Activated gamma-delta T cell treated with Interleukin-2 at 50 U/mL for 16 hours (primary cell): ENCODE measurements around the gene ZNF423.
A peak's percentile ranks its signal among the peaks of the same experiment; 100 is the strongest.

Source experiments
- DNase-seq: peaks from one replicate; pipeline ENCODE4 v3.0.0-alpha.2; 2020

Gene ZNF423

DNA sequence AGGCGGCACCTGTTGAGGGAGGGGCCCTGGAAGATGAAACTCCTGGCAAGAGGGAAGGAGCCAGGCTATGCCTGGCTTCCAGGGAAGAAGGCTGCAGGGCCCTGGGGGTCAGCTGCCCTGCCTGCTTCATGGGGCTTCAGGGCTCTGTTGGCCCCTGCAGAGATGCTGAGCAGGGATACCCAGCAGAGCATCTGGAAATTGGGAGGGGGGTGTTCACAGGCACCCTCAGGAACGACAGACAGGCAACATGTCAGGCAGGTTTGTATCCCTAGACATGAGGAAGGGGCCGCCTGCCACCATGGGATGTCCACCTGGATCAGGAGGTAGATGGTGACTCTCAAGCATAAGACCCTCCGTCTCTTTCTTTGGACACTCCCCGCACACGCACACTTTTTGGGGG, 13.8 kb upstream of the ZNF423 start:
- no peak for DNase-seq

- DNase-seq: no peak
Measured at GRCh38 chr16:49867796-49868668, 12.1 kb upstream of the ZNF423 start.

DNA sequence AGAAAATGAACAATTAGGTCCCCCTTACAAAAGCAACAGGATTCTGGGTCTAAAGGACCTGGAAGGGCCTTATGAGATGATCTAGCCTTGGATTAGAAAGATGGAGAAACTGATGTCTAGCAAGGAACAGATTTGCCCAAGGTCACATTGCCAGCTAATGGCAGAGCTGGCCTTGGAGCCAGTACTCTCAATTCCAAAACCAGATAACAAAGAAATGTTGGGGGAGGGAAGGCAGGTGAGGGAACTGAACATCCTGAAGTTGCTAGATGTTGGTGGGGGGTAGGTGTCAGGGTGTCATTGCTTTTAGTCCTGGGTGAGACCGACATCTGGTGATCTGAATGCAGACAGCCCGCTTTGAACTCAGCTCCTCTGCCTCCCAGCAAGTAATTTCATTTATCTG, 11.3 kb upstream of the ZNF423 start:
- no peak for DNase-seq

DNA sequence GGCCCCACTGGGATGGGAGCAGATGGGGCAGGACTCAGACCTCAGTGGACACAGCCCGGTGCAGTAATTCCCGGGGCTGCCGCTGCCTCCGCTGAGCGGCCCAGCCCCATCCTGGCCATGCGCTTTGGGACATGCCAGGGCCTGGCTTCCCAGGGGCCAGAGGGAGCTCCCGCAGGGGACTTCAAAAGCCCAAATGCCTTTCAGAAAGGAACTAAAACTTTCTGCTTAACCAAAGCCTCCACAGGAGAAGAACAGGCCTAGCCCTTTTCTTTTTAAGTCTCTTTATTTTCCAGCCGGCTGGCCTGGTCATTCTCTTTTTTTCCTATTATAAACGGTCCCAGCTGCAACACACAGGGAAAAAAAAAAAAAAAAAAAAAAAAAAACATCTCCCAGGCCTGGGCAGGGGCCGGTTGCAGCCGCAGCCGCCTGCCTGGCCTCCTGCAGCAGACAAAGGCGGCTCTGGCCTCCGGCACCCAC, 10.7 kb upstream of the ZNF423 start:
- DNase-seq: no peak

- DNase-seq: no peak
Measured at GRCh38 chr16:49862694-49863093, 6.8 kb upstream of the ZNF423 start.

GRCh38 chr16:49861299-49861698, 5.4 kb upstream of the ZNF423 start:
- no peak for DNase-seq

DNA sequence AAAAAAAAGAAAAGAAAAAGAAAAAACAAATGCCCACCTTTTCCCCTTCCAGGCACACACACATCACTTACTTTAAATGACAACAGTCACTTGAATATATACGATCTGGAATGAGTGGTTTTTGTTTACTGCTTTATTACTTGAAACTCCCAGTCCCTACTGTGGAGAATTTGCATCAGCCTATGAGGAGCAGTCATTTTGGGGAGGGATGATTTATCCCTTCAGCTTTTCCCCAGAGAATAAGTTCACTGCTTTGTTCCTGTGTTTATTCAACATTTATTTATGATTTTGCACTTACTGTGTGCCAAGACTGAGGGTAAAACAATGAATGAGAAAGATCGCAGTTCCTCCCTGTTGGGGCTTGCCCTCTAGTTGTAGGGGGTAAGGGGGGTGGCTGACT, 4.7 kb upstream of the ZNF423 start:
- DNase-seq: no peak

GRCh38 chr16:49859125-49859811, 3.4 kb upstream of the ZNF423 start:
- no peak for DNase-seq

DNA sequence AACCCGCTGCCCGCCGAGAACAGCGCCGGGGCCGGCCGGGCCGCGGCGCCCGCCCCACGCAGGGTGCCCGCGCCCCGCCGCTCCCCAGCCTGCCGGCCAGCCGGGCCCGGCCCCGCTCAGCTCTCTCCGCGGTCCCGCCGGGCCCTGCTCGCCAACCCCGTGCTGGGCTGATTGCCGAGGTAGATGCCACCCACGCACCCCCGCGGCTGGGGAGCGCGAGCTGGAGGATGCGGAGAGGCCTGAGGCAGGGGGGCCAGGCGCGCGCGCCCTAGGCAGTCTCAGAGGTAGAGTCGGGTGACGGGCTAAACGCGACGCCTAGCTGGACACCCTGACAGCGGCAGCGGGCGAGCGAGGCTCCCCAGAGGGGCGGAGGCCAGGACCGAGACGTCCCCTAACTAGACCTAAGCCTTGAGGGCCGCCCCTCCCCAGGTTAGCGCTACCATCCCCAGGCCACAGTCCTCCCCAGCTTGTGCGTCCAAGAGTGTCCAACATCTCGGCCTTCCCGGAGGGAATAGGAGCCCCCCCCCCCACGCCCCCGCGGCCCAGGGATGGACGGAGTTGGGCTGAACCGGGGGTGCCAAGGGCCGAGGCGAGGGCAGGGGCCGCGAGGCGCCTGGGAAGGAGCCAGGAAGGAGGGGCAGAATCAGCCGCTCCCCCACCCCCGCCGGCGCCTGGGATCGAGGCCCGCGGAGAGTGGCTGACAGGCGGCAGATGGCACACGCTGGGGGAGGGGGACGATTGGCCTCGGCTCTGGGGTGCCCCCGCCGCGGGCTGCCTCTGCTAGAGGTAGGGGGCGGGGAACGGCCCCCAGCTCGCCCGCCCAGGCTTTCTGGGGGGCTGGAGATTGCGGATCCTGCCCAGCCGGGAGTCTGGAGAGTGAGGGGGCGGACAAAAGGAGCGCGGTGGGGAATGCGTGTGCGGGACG, 2.5 kb upstream of the ZNF423 start:
- DNase-seq: no peak

DNA sequence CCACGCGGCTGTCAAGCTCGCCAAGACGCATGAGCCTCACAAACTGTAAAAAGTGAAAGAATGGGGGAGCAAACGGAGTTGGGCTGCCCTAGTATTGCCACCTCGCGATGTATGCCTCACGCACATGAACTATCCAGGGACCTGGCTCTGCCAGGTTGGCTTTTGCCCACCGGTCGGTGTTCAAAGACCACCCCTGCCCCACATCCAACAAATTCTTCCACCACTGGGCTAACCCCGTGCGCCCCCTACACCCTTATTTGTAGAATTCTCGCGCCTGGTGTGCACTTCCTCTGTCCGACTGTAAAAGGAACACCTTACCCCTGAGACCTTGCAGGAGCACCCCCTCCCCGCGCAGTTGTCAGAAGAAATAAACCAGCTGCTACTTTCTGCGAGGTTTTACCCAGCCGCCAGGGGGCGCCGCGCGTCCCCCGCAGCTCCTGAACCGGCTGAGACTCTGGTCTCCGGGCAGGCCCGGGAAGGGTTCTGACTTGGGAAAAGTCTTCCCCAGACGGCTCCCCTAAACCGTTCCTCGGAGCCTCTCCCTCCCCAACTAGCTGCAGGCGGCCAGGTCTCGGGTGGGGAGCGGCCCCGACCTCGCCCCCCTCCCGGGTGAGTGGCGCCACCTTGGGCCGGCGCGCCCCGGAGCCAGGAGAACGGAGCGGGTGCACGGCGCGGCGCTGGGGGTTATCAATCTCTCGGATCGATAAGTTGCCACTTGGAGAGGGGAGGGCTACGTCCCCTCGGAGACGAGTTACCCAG, 1.7 kb upstream of the ZNF423 start:
- DNase-seq: peak; percentile 15

GRCh38 chr16:49856672-49857330, 889 bp upstream of the ZNF423 start:
- DNase-seq: no peak

DNA sequence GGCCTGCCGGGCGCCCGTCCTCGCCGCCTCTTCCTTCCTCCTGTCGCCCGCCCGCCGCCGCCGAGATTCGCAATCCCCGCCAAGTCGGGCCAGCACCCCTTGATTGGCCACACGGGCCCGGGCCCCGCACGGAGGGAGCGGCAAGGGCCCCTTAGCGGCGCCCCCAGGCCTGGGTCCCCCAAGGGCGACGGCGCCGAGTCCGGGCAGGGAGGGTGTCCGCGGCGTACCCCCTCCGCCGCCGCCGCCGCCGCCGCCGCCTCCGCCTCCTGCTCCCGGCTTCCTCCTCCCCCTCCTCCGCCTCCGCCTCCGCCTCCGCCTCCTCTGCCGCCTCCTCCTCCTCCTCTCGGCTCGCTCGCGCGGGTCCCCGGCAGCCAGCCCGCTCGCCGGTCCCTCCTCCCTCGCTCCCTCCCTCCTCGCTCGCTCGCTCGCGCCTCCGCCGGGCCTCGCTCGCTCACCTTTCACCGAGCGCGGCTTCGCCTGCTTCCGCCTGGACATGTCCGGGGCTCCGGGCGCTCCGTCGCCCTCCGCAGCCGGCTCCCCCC, 561 bp downstream of the ZNF423 start:
- peak; percentile 58 for DNase-seq

DNA sequence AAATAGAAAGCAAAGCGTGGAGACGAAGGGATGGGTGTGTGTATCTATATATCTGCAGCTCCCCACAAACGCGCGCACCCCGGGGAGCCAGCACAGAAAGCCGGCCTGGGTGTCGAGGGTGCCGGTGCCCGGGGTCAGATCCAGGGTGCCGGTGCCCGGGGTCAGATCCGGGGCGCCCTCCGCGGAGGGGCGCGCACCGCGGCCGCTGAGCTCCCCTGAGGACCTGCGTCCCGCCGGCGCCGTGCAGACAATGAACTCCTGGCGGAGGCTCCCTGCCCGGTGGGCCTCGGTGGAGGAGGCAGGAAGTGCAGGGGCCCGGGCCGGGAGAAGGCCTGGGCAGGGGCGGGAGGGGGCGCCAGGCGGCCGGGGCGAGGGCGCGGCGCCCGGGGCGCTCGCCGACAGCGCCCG, 1.1 kb downstream of the ZNF423 start:
- no peak for DNase-seq

DNA sequence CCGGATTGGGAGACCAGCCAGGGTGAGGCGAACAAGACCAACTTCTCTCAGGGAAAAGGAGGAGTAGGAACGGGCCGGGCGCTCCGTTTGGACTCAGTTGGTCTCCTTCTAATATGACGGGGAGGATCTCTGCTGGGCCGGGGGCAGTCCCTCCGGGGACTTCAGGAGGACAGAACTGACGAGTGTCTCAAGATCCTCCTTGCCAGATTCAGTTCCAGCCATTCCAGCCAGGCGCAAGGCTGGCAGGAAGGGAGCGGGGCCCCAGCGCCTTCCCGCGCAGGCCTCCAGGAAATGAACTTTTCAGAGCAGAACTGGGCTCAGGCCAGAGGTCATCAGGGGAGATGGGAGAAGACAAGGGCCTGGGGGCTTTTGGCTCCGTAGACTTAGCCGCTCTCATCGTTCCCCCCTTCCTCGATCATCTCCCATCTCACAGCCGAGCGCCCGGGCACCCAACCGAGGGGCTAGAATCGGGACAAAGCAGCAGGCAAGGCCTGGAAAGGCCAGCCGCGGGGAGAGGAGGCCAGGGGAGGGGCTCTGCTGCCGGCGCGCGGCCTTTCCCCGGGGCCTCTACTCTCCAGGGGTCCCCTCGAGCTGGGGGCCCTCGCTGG, 1.6 kb downstream of the ZNF423 start:
- DNase-seq: no peak

DNA sequence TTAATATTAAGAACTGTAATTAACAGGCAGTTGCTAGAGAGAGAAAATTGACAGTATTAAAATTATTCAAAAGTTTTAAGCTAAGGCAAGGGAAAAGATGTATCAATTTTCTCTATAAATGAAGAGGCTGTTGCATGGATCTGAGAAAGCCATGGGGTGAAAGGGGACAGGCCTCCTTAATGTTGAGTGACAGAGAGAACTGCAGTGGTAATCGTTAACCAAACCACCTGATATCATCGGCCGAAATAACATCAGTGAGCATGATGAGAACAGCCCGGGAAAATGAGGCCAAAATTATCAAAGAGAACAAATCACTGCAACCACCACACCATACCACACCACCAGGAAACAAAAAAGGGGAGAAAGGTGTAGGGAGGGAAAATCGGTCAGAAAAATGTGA, 3.6 kb downstream of the ZNF423 start:
- DNase-seq: no peak

- DNase-seq: no peak
Measured at GRCh38 chr16:49851468-49851787, 4.5 kb downstream of the ZNF423 start.

- DNase-seq: no peak
Measured at GRCh38 chr16:49850558-49851467, 5.1 kb downstream of the ZNF423 start.

GRCh38 chr16:49849754-49850108, 6.2 kb downstream of the ZNF423 start:
- no peak for DNase-seq

DNA sequence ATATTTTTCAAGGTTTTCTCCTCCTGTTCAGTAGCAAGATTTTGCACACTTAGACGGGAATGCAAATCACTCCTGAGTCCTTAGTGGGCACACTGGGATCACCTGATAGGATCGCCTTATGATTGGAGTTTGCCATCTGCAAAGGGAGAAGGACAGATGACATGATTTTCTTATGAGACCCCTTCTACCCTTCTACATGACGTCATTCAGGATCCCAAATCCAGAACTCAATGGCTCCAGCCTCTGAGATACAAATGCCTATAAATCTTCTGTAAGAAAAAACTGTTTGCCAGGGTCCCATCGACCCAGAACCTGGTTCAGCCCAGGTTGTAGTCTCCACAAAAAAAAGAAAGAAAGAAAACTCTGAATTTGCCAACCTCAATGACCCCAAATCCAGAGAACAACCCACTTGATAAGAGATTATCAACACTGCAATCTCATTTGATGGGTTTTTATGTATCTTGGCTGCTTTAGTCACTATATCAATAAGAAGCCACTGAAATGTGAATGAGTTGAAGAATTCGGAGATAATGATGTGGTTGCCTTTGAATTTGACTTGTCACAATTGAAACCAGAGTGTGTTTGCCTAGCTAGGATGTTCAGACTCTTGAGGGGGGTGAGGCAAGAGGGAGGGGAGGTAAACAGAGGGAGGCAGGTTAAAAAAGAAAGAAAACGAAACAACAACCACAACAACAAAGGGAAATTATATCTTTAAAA, 6.7 kb downstream of the ZNF423 start:
- DNase-seq: no peak

DNA sequence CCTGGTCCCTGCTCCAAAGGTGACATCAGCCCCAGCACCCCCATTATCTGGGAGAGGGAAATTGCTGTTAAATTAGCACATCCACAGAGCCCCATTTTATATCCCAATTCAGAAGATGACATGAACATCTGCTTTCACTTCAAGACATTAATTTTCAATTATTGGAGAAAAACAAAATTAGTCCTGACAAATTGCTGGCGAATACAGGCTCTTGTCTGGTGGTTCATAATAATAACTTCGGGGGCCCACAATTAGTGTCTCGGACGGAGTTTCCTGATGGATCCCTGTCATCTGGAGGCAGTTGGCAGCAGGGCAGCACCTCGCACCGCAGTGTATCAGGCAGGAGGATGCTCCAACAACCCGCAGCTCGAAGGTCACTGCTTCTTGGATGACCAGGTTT, 7.4 kb downstream of the ZNF423 start:
- no peak for DNase-seq
